Transverse colon (tissue), 4 donors: ENCODE measurements around the gene HAPSTR1. TPM values are rescaled to one million over a fixed set of nuclear protein-coding genes. Genes with fewer than 3 reads are reported as not detected.

Experiments used
- DNase-seq: peaks from one replicate; pipeline ENCODE4 v3.0.0-alpha.2; 2019
- H3K27ac ChIP-seq, 4 donors: fragments of 200-600 bp; sonication (generic); 2 replicates each; pipeline ENCODE4 v1.5.1; 2016 to 2018; ENCODE audit warnings: inconsistent platforms in 4 of 4
- H3K27me3 ChIP-seq: fragments of 200-600 bp; sonication (generic); 2 replicates; pipeline ENCODE4 v1.5.1; 2017; ENCODE audit warnings: inconsistent platforms
- H3K36me3 ChIP-seq, 4 donors: fragments of 200-600 bp; sonication (generic); 2 replicates each; pipeline ENCODE4 v1.5.1; 2017 to 2019; ENCODE audit warnings: inconsistent platforms in 4 of 4
- H3K4me1 ChIP-seq, 4 donors: fragments of 200-600 bp; sonication (generic); 2 replicates each; pipeline ENCODE4 v1.5.1; 2017 to 2020; ENCODE audit warnings: inconsistent platforms in 4 of 4
- H3K4me3 ChIP-seq, 4 donors: fragments of 200-600 bp; sonication (generic); 1 replicate in 1 of 4; 2 replicates in 3 of 4; pipeline versions ENCODE4 v1.5.1 to v1.6.1; 2017 to 2019; ENCODE audit warnings: inconsistent platforms in 4 of 4
- H3K9me3 ChIP-seq, 2 donors: fragments of 200-600 bp; sonication (generic); 2 replicates each; pipeline ENCODE4 v1.5.1; 2017 to 2019; ENCODE audit warnings: inconsistent platforms in 2 of 2
- EP300 ChIP-seq: sonication (generic); formaldehyde crosslinking; IDR thresholded peaks from one replicate; pipeline ENCODE4 v1.6.1; 2017; ENCODE audit warnings: antibody characterized with exemption, low read depth
- POLR2A ChIP-seq: fragments of 450-650 bp; IDR thresholded peaks from one replicate; pipeline ENCODE4 v1.6.1; 2016; ENCODE audit warnings: antibody characterized with exemption, mild to moderate bottlenecking, moderate library complexity
- POLR2AphosphoS5 ChIP-seq, 3 donors: sonication (generic); formaldehyde crosslinking; IDR thresholded peaks; one replicate each; pipeline ENCODE4 v1.6.1; 2016; ENCODE audit warnings: antibody characterized with exemption in 3 of 3
- WGBS, 2 donors: methylation state at CpG; one replicate each; pipeline ENCODE4 v1.1.5; 2018; ENCODE audit warnings: low coverage in 1 of 2; 5-methylcytosine and 5-hydroxymethylcytosine counted together
- in situ Hi-C, 4 donors: fragments of 200-750 bp; cut with MboI; loops; one replicate each; pipeline versions ENCODE4 v1.15.0 to v1.15.1; 2017; ENCODE audit warnings: low sequenced_read_pairs in 3 of 4, low pct_ligation_motif_present in 1 of 4, low pct_unique_long_range_greater_than_20kb in 1 of 4
- intact Hi-C: fragments of 100-400 bp; cut with DNase I; formaldehyde crosslinking; loops from one replicate; pipeline ENCODE4 v1.15.1; 2023; ENCODE audit warnings: low total_unique reads
- total RNA-seq, 4 donors: library from RNA; depleted of rRNA; stranded (reverse); fragments of >200 nt; gene quantifications; one replicate each; pipeline ENCODE4 v1.1.0, GENCODE V29; 2016
- TF ChIP-seq, protein P1 (sequence below), 5 experiments: fragments of 200-600 bp in 3 of 5; fragments of 450-650 bp in 2 of 5; sonication (generic) in 3 of 5; IDR thresholded peaks; 1 replicate in 2 of 5; 2 replicates in 3 of 5; pipeline ENCODE4 v1.5.1; 2016 to 2017; ENCODE audit warnings: antibody characterized with exemption in 5 of 5, inconsistent platforms in 3 of 5, mild to moderate bottlenecking in 2 of 5, moderate library complexity in 1 of 5

HAPSTR1 gene
- total RNA-seq, 4 donors from 2014 or later, result 41.4 to 68.5 (median 58.4) TPM

DNA sequence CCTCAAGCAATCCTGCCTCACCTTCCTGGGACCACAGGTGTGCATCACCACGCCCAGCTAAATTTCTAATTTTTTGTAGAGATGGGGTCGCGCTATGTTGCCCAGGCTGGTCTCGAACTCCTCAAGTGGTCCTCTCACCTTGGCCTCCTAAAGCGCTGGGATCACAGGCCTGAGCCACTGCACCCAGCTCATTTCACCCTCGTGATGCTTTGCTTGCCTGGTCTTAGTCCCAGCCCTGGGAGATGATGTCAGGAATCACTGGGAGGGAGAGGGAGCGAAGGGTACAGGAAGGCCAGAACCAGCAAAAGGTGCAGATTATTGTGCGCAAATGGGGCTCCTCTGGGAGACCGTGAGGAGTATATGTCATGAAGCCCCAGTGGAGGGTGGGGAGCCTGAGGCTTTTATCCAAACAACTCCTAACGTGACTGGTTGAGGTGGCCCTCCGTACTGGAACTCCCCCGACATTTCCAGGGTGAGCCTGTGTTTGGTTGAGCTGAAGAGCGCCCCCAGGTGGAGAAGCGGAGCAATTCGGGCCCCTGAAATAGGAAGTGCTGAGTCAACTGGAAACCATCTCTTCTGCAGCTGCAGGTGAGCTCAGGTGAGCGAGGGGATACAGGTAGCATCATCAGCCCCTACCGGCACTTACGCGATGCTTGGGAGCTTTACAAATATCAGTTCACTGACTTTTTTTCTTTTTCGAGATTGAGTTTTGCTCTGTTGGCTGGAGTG, 41.2 kb upstream of the HAPSTR1 start:
- intact Hi-C loops, result no loop called here
- H3K4me3 ChIP-seq, result no peak overlapping the region
- in situ Hi-C loops, result no loop called here
- H3K27me3 ChIP-seq, result no peaks in the 10 kb centered on the region
- 65 to 74% methylated on average over 6 to 20 of the region's 20 CpGs for WGBS, 2 donors
- peaks cover 3 to 13% (median 11%) of the 10 kb centered on the region in 4 donors for H3K4me1 ChIP-seq
- H3K9me3 ChIP-seq, result no peaks in the 10 kb centered on the region
- DNase-seq, result no peak
- no peak overlapping the region for H3K27ac ChIP-seq
- no peaks in the 10 kb centered on the region for H3K36me3 ChIP-seq
- no peak for TF ChIP-seq POLR2AphosphoS5 (IDR thresholded peaks at IDR 0.05)
- TF ChIP-seq, protein P1, sequence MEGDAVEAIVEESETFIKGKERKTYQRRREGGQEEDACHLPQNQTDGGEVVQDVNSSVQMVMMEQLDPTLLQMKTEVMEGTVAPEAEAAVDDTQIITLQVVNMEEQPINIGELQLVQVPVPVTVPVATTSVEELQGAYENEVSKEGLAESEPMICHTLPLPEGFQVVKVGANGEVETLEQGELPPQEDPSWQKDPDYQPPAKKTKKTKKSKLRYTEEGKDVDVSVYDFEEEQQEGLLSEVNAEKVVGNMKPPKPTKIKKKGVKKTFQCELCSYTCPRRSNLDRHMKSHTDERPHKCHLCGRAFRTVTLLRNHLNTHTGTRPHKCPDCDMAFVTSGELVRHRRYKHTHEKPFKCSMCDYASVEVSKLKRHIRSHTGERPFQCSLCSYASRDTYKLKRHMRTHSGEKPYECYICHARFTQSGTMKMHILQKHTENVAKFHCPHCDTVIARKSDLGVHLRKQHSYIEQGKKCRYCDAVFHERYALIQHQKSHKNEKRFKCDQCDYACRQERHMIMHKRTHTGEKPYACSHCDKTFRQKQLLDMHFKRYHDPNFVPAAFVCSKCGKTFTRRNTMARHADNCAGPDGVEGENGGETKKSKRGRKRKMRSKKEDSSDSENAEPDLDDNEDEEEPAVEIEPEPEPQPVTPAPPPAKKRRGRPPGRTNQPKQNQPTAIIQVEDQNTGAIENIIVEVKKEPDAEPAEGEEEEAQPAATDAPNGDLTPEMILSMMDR (IDR thresholded peaks at IDR 0.05), result peak in 3 of 5 experiments; percentile 10 to 24 (median 10)
- TF ChIP-seq POLR2A, result no peak
- TF ChIP-seq EP300, result no peak

DNA sequence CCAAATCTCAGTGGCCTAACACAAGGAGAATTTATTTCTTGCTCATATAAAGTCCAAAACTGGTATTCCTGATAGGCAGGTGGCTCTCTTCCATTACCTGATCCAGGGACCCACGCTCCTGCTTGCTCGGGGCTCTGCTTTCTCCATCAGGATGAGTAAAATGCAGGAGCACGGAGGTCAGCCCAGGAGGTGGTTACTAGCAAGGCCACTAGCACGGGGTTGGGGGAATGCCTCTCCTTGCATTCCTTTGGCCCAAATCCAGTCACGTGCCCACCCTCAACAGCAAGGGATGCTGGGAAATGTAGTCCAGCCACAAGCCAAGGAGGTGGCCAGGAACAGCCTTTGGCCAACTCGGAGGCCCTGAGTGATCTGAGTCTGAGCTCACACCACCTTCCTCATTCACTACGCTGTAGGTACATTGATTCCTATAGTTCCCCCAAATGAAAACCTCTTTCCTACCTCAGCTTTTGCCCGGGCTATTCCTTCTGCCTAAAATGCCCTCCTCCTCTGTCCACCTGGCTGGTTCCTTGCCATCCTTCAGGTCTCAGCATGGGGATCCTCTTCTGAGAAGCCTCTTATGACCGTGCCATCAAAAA, 38.3 kb upstream of the HAPSTR1 start:
- intact Hi-C loops (no loop called here), in situ Hi-C loops (no loop called here)
- Histone ChIP-seq H3K36me3 (no peaks in the 10 kb centered on the region), H3K9me3 (no peaks in the 10 kb centered on the region), H3K27ac (no peak overlapping the region), H3K4me3 (no peak overlapping the region), H3K4me1 (peaks cover under 1 to 3% (median 2%) of the 10 kb centered on the region in 4 donors), H3K27me3 (no peaks in the 10 kb centered on the region)
- 52% methylated on average over 9 of the region's 9 CpGs; no CpG with 5 or more reads in 1 of the 2 donors for WGBS, 2 donors
- TF ChIP-seq POLR2AphosphoS5 (IDR thresholded peaks at IDR 0.05) (no peak), POLR2A (no peak), EP300 (no peak)
- TF ChIP-seq, protein P1 (IDR thresholded peaks at IDR 0.05), result no peak
- DNase-seq, result peak; percentile 49

DNA sequence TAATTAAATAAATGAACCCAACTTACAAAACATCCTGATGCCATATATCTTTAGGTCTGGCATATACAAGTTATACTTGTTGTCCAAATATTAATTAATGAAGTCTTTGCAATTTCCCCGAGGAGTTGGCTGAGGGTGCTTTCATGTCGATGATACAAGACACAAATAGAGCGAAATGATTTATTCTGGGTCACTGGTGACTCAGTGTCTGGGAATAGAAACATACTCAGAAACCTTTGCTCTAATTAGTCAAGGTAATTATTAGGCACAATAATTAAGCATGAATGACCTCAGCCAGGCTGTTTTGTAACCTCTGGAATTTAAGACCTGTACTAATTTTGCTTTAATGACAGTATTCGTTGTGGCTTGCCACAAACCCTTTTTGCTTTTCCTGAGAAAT, 37.0 kb upstream of the HAPSTR1 start:
- WGBS, 2 donors, result 60 to 84% methylated on average over 4 of the region's 4 CpGs
- no peaks in the 10 kb centered on the region for H3K9me3 ChIP-seq
- no peak for DNase-seq

DNA sequence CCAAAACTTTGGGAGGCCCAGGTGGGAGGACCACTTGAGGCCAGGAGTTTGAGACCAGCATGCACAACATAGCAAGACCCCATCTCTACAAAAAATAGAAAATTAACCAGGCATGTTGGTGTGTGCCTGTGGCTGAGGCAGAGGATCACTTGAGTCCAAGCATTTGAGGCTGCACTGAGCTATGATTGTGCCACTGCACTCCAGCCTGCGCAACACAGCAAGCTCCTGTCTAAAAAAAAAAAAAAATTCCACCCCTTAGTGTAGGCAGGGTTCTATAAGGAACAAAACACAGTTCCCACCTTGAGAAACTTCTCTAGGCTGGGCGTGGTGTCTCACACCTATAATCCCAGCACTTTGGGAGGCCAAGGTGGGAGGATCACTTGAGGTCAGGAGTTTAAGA, 36.3 kb upstream of the HAPSTR1 start:
- intact Hi-C loops (no loop called here), in situ Hi-C loops (no loop called here)
- 88 to 100% methylated on average over 2 of the region's 2 CpGs for WGBS, 2 donors
- no peak overlapping the region for H3K27ac ChIP-seq
- H3K4me3 ChIP-seq, result no peak overlapping the region
- H3K27me3 ChIP-seq, result no peaks in the 10 kb centered on the region
- H3K36me3 ChIP-seq, result no peaks in the 10 kb centered on the region
- TF ChIP-seq, protein P1 (IDR thresholded peaks at IDR 0.05), result no peak
- TF ChIP-seq EP300 (no peak), POLR2AphosphoS5 (IDR thresholded peaks at IDR 0.05) (no peak), POLR2A (no peak)
- H3K4me1 ChIP-seq, result no peaks in the 10 kb centered on the region
- DNase-seq, result no peak
- H3K9me3 ChIP-seq, result no peaks in the 10 kb centered on the region

More for the DNA sequence above, 37.0 kb upstream of the HAPSTR1 start:
- H3K27ac ChIP-seq, result no peak overlapping the region
- TF ChIP-seq EP300 (no peak), POLR2A (no peak), POLR2AphosphoS5 (IDR thresholded peaks at IDR 0.05) (no peak)
- TF ChIP-seq, protein P1 (IDR thresholded peaks at IDR 0.05), result no peak
- intact Hi-C loops (no loop called here), in situ Hi-C loops (no loop called here)
- no peaks in the 10 kb centered on the region for H3K27me3 ChIP-seq
- no peaks in the 10 kb centered on the region for H3K4me1 ChIP-seq
- no peaks in the 10 kb centered on the region for H3K36me3 ChIP-seq
- no peak overlapping the region for H3K4me3 ChIP-seq
